Measurements from ENCODE around the gene AURKB. TPM values are rescaled to one million over a fixed set of nuclear protein-coding genes. Genes with fewer than 3 reads are reported as not detected.

Gene AURKB
- total and polyA plus RNA-seq, 2 of the 13 experiments (the other 11 are each of a cell fraction or from before 2014, with no cell fraction given), result 29.5 to 75.3 TPM

DNA sequence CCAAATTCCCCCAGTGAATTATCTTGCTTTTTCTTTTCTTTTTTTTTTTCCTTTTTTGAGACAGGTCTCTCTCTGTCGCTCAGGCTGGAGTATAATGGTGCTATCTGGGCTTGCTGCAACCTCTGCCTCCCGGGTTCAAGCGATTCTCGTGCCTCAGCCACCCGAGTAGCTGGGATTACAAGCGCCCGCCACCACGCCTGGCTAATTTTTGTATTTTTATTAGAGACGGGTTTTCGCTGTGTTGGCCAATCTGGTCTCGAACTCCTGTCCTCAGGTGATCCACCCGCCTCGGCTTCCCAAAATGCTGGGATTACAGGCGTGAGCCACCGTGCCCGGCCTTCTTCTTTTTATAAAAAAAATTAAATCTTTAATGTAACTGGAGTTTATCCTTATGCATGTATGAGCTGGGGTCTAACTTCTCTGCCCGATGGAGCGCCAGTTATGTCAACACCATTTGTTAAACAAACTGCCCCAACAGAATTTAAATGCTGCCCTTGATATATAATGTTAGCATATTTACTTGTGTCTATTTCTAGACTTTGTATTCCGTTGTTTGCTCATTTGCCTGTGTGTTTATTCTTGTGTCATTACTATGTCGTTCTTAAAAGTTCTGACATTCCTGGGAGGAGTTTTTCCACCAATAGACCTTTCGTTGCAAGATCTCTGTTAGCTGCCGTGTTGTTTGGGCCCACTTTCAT, 535 bp upstream of the AURKB start (continued):
- TF ChIP-seq ZFP90 (CRISPR knock-in tag; IDR thresholded peaks at IDR 0.05; ENCODE audit: borderline replicate concordance) (no peak), ZNF891 (CRISPR knock-in tag; IDR thresholded peaks at IDR 0.05) (no peak), ZNF205 (CRISPR knock-in tag; IDR thresholded peaks at IDR 0.05) (peak; percentile 64; the same call in 1 of the 2 replicates), ZNF703 (CRISPR knock-in tag; IDR thresholded peaks at IDR 0.05; ENCODE audit: borderline replicate concordance) (no peak), ZBTB7B (CRISPR knock-in tag; IDR thresholded peaks at IDR 0.05) (no peak), SPEN (CRISPR knock-in tag; IDR thresholded peaks at IDR 0.05; ENCODE audit: low read depth) (no peak), ZNF263 (CRISPR knock-in tag; IDR thresholded peaks at IDR 0.05) (no peak), MYNN (CRISPR knock-in tag; IDR thresholded peaks at IDR 0.05; ENCODE audit: low read depth) (no peak), ZNF619 (CRISPR knock-in tag; IDR thresholded peaks at IDR 0.05) (no peak), RBM39 (IDR thresholded peaks at IDR 0.05; ENCODE audit: low read depth, low read length, poor library complexity, severe bottlenecking) (no peak), ZEB1 (IDR thresholded peaks at IDR 0.05; ENCODE audit: insufficient replicate concordance, low read depth) (no peak), MTA1 (CRISPR knock-in tag; IDR thresholded peaks at IDR 0.05; ENCODE audit: borderline replicate concordance) (no peak)
- TF ChIP-seq, protein P1, sequence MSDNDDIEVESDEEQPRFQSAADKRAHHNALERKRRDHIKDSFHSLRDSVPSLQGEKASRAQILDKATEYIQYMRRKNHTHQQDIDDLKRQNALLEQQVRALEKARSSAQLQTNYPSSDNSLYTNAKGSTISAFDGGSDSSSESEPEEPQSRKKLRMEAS (IDR thresholded peaks at IDR 0.05), result no peak
- TF ChIP-seq, protein P2, sequence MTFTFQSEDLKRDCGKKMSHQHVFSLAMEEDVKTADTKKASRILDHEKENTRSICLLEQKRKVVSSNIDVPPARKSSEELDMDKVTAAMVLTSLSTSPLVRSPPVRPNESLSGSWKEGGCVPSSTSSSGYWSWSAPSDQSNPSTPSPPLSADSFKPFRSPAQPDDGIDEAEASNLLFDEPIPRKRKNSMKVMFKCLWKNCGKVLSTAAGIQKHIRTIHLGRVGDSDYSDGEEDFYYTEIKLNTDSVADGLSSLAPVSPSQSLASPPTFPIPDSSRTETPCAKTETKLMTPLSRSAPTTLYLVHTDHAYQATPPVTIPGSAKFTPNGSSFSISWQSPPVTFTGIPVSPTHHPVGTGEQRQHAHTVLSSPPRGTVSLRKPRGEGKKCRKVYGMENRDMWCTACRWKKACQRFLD (CRISPR knock-in tag; IDR thresholded peaks at IDR 0.05; ENCODE audit: borderline replicate concordance), result no peak
- TF ChIP-seq, protein P3, sequence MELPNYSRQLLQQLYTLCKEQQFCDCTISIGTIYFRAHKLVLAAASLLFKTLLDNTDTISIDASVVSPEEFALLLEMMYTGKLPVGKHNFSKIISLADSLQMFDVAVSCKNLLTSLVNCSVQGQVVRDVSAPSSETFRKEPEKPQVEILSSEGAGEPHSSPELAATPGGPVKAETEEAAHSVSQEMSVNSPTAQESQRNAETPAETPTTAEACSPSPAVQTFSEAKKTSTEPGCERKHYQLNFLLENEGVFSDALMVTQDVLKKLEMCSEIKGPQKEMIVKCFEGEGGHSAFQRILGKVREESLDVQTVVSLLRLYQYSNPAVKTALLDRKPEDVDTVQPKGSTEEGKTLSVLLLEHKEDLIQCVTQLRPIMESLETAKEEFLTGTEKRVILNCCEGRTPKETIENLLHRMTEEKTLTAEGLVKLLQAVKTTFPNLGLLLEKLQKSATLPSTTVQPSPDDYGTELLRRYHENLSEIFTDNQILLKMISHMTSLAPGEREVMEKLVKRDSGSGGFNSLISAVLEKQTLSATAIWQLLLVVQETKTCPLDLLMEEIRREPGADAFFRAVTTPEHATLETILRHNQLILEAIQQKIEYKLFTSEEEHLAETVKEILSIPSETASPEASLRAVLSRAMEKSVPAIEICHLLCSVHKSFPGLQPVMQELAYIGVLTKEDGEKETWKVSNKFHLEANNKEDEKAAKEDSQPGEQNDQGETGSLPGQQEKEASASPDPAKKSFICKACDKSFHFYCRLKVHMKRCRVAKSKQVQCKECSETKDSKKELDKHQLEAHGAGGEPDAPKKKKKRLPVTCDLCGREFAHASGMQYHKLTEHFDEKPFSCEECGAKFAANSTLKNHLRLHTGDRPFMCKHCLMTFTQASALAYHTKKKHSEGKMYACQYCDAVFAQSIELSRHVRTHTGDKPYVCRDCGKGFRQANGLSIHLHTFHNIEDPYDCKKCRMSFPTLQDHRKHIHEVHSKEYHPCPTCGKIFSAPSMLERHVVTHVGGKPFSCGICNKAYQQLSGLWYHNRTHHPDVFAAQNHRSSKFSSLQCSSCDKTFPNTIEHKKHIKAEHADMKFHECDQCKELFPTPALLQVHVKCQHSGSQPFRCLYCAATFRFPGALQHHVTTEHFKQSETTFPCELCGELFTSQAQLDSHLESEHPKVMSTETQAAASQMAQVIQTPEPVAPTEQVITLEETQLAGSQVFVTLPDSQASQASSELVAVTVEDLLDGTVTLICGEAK (IDR thresholded peaks at IDR 0.05), result no peak
- TF ChIP-seq, protein P3 (CRISPR knock-in tag; IDR thresholded peaks at IDR 0.05), result no peak; the same call in 1 of the 2 replicates
- TF ChIP-seq, protein P4, sequence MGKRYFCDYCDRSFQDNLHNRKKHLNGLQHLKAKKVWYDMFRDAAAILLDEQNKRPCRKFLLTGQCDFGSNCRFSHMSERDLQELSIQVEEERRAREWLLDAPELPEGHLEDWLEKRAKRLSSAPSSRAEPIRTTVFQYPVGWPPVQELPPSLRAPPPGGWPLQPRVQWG (CRISPR knock-in tag; IDR thresholded peaks at IDR 0.05; ENCODE audit: borderline replicate concordance, low read depth), result no peak

All from HepG2 (cell line).